ENCODE measurements around the gene ANO8. TPM values are rescaled to one million over a fixed set of nuclear protein-coding genes. Genes with fewer than 3 reads are reported as not detected.

The ANO8 gene
- total and polyA plus RNA-seq, 2 of the 13 experiments (the other 11 are each of a cell fraction or from before 2014, with no cell fraction given) = 1.8 to 3.5 TPM

- TF ChIP-seq POGK (CRISPR knock-in tag; conservative IDR thresholded peaks at IDR 0.05) (no peak), ZNF362 (CRISPR knock-in tag; IDR thresholded peaks at IDR 0.05; ENCODE audit: borderline replicate concordance) (no peak), ZBTB42 (CRISPR knock-in tag; IDR thresholded peaks at IDR 0.05) (no peak), ZNF180 (CRISPR knock-in tag; IDR thresholded peaks at IDR 0.05; ENCODE audit: borderline replicate concordance, low read depth) (no peak), ZNF124 (CRISPR knock-in tag; IDR thresholded peaks at IDR 0.05) (peak; percentile 45; the same call in 1 of the 2 replicates), MLX (CRISPR knock-in tag; IDR thresholded peaks at IDR 0.05) (no peak), SAP130 (CRISPR knock-in tag; IDR thresholded peaks at IDR 0.05; ENCODE audit: low read depth) (peak; percentile 42; the same call in 1 of the 2 replicates), DNMT3B (CRISPR knock-in tag; conservative IDR thresholded peaks at IDR 0.05) (no peak), ZGPAT (CRISPR knock-in tag; IDR thresholded peaks at IDR 0.05) (no peak), MLXIP (CRISPR knock-in tag; IDR thresholded peaks at IDR 0.05; ENCODE audit: borderline replicate concordance) (no peak), ZBTB49 (CRISPR knock-in tag; IDR thresholded peaks at IDR 0.05; ENCODE audit: borderline replicate concordance) (no peak), PHF8 (CRISPR knock-in tag; IDR thresholded peaks at IDR 0.05) (no peak), ZNF414 (CRISPR knock-in tag; IDR thresholded peaks at IDR 0.05) (no peak), HOXD1 (CRISPR knock-in tag; IDR thresholded peaks at IDR 0.05) (no peak), GABPB1 (CRISPR knock-in tag; IDR thresholded peaks at IDR 0.05) (peak; percentile 43; the same call in 1 of the 2 replicates), ZNF772 (CRISPR knock-in tag; IDR thresholded peaks at IDR 0.05) (no peak), SAFB2 (CRISPR knock-in tag; IDR thresholded peaks at IDR 0.05; ENCODE audit: borderline replicate concordance, low read depth) (0 out of 2 replicates have a peak, but pooled peaks have one; percentile 38), MTF1 (CRISPR knock-in tag; IDR thresholded peaks at IDR 0.05) (no peak), ZNF670 (CRISPR knock-in tag; IDR thresholded peaks at IDR 0.05; ENCODE audit: borderline replicate concordance) (no peak)
Measured at GRCh38 chr19:17346109-17346671, 11.5 kb upstream of the ANO8 start (continued).
